Measurements from ENCODE around the gene ZFP92. TPM values are rescaled to one million over a fixed set of nuclear protein-coding genes. Genes with fewer than 3 reads are reported as not detected.
A peak's percentile ranks its signal among the peaks of the same experiment; 100 is the strongest.

Gene ZFP92
- total RNA-seq, 1 donor from 2014 or later = 4.5 TPM

DNA sequence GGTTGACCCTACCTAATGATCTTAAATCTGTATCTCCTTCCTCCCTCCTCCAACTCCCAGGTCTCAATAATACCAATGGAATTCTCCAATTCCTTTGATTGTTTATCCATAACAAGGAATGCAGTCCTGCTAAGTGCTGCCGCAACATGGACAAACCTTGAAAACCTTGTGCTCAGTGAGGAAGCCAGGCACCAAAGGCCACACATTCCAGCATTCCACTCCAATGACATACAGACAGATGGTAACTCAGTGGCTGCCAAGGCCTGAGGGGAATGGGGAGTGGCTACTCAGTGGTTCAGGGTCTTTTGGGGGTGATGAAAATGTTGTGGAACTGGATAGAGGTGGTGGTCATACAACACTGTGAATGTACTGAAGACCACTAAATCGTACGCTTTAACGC is 48.7 kb downstream of the ZFP92 start:
- H3K36me3 ChIP-seq = peaks cover 5% of the 10 kb centered on the region
- no peak overlapping the region for H3K27ac ChIP-seq
- DNase-seq (no peak), ATAC-seq (no peak)
- H3K4me3 ChIP-seq = no peak overlapping the region
- H3K27me3 ChIP-seq (ENCODE audit: low read depth) = no peaks in the 10 kb centered on the region
- H3K4me1 ChIP-seq = no peaks in the 10 kb centered on the region
- intact Hi-C loops (cut with DNase I) = no loop called here
- no peaks in the 10 kb centered on the region for H3K9me3 ChIP-seq
- TF ChIP-seq, protein P1, sequence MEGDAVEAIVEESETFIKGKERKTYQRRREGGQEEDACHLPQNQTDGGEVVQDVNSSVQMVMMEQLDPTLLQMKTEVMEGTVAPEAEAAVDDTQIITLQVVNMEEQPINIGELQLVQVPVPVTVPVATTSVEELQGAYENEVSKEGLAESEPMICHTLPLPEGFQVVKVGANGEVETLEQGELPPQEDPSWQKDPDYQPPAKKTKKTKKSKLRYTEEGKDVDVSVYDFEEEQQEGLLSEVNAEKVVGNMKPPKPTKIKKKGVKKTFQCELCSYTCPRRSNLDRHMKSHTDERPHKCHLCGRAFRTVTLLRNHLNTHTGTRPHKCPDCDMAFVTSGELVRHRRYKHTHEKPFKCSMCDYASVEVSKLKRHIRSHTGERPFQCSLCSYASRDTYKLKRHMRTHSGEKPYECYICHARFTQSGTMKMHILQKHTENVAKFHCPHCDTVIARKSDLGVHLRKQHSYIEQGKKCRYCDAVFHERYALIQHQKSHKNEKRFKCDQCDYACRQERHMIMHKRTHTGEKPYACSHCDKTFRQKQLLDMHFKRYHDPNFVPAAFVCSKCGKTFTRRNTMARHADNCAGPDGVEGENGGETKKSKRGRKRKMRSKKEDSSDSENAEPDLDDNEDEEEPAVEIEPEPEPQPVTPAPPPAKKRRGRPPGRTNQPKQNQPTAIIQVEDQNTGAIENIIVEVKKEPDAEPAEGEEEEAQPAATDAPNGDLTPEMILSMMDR (IDR thresholded peaks at IDR 0.05) = no peak

DNA sequence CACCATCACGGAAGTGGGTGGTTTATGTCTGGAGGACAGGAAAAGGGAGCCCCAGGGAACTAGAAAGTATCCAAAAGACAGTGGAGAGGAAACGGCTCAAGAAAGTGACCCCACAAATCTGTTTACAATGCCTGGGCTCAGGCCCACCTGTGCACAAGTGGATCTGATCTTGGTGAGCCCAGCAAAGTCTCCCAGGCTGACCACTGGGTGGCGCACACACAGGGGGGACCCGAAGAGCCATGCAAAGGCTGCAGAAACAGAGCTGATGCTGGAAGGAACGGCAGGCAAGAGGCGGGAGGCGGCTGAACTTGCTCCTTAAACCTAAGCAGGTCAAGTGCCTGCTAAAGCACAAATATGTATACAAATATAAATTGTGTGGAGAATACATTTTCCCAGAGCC is 49.6 kb downstream of the ZFP92 start:
- no peak overlapping the region for H3K27ac ChIP-seq
- peaks cover 5% of the 10 kb centered on the region for H3K36me3 ChIP-seq
- intact Hi-C loops (cut with DNase I) = no loop called here
- no peaks in the 10 kb centered on the region for H3K4me1 ChIP-seq
- TF ChIP-seq, protein P1 (IDR thresholded peaks at IDR 0.05) = peak; percentile 59
- H3K27me3 ChIP-seq (ENCODE audit: low read depth) = no peaks in the 10 kb centered on the region
- DNase-seq (peak; percentile 52), ATAC-seq (peak in 1 of 2 donors; percentile 61)
- H3K4me3 ChIP-seq = no peak overlapping the region
- H3K9me3 ChIP-seq = no peaks in the 10 kb centered on the region

Other genes with a start within 250 kb of the ZFP92 start
- not detected for gene MAGEA1, start 232.2 kb upstream of the ZFP92 start, total RNA-seq
- not detected for gene PNMA6F, start 89.7 kb upstream of the ZFP92 start, total RNA-seq
- gene ZNF275, start 77.3 kb upstream of the ZFP92 start, total RNA-seq = 7.6 TPM
- not detected for gene PNMA6E, start 10.1 kb upstream of the ZFP92 start, total RNA-seq
- gene TREX2, start 34.6 kb downstream of the ZFP92 start, total RNA-seq = 0.80 TPM
- gene HAUS7, start 59.1 kb downstream of the ZFP92 start, total RNA-seq = 22.7 TPM
- 157 TPM for gene BGN, start 83.5 kb downstream of the ZFP92 start, total RNA-seq
- not detected for gene ATP2B3, start 106.2 kb downstream of the ZFP92 start, total RNA-seq
- 17.0 TPM for gene CCNQ, start 187.7 kb downstream of the ZFP92 start, total RNA-seq
- gene DUSP9, start 235.7 kb downstream of the ZFP92 start, total RNA-seq = not detected